Spleen (tissue), 11 donors: ENCODE measurements around the gene CDCA8. TPM values are rescaled to one million over a fixed set of nuclear protein-coding genes. Genes with fewer than 3 reads are reported as not detected.
A peak's percentile ranks its signal among the peaks of the same experiment; 100 is the strongest.
"Not testable (repeated sequence)": the region's sequence is repeated elsewhere in the genome, so short reads cannot be mapped to it uniquely, and the experiment has no call there.

Experiments
- DNase-seq: peaks from one replicate; pipeline ENCODE4 v3.0.0-alpha.2; 2020
- H3K27ac ChIP-seq, 8 donors: fragments of 200-600 bp; sonication (generic) in 7 of 8; 1 replicate in 4 of 8; 2 replicates in 4 of 8; pipeline versions ENCODE4 v1.5.0 to v1.8.0; 2016 to 2021; ENCODE audit warnings: inconsistent platforms in 4 of 8, mild to moderate bottlenecking in 4 of 8, moderate library complexity in 1 of 8
- H3K27me3 ChIP-seq, 7 donors: fragments of 200-600 bp; sonication (generic) in 6 of 7; replicated peaks in 1 of 7; 1 replicate in 4 of 7; 2 replicates in 3 of 7; pipeline versions ENCODE4 v1.5.0 to v1.8.0; 2016 to 2021; ENCODE audit warnings: inconsistent platforms in 3 of 7, mild to moderate bottlenecking in 1 of 7
- H3K36me3 ChIP-seq, 6 donors: fragments of 200-600 bp; sonication (generic) in 5 of 6; 1 replicate in 4 of 6; 2 replicates in 2 of 6; pipeline versions ENCODE4 v1.5.0 to v1.8.0; 2016 to 2021; ENCODE audit warnings: inconsistent platforms in 2 of 6
- H3K4me1 ChIP-seq, 6 donors: fragments of 200-600 bp; sonication (generic) in 5 of 6; 1 replicate in 3 of 6; 2 replicates in 3 of 6; pipeline versions ENCODE4 v1.5.0 to v1.8.0; 2016 to 2021; ENCODE audit warnings: inconsistent platforms in 3 of 6
- H3K4me3 ChIP-seq, 8 donors: fragments of 200-600 bp; sonication (generic) in 7 of 8; 1 replicate in 4 of 8; 2 replicates in 4 of 8; pipeline versions ENCODE4 v1.5.0 to v1.8.0; 2016 to 2021; ENCODE audit warnings: inconsistent platforms in 4 of 8, mild to moderate bottlenecking in 4 of 8, moderate library complexity in 2 of 8
- H3K9me3 ChIP-seq, 8 donors: fragments of 200-600 bp; sonication (generic) in 7 of 8; 1 replicate in 4 of 8; 2 replicates in 4 of 8; pipeline versions ENCODE4 v1.5.0 to v1.8.0; 2016 to 2021; ENCODE audit warnings: inconsistent platforms in 4 of 8
- CTCF ChIP-seq, 11 experiments: fragments of 200-600 bp in 7 of 11; fragments of 450-650 bp in 4 of 11; sonication (generic) in 4 of 11; IDR thresholded peaks in 8 of 11; conservative IDR thresholded peaks in 3 of 11; 1 replicate in 7 of 11; 2 replicates in 4 of 11; pipeline versions ENCODE4 v1.4.0 to v1.8.0; 2016 to 2021; ENCODE audit warnings: antibody characterized with exemption in 11 of 11, inconsistent platforms in 4 of 11, mild to moderate bottlenecking in 1 of 11
- POLR2A ChIP-seq, 3 donors: fragments of 450-650 bp; IDR thresholded peaks; one replicate each; pipeline ENCODE4 v1.5.1; 2017; ENCODE audit warnings: antibody characterized with exemption in 3 of 3, mild to moderate bottlenecking in 1 of 3
- POLR2AphosphoS5 ChIP-seq, 3 donors: sonication (generic); formaldehyde crosslinking; IDR thresholded peaks; one replicate each; pipeline ENCODE4 v1.5.1; 2017; ENCODE audit warnings: antibody characterized with exemption in 3 of 3
- WGBS, 5 donors: extraction: QIAGEN DNeasy Blood & Tissue Kit in 3 of 5; methylation state at CpG; one replicate each; pipeline versions ENCODE4 v1.1.5 to v1.1.7; 2013 to 2018; 5-methylcytosine and 5-hydroxymethylcytosine counted together
- intact Hi-C: fragments of 100-400 bp; cut with DNase I; formaldehyde crosslinking; loops from one replicate; pipeline ENCODE4 v1.15.0; 2023; ENCODE audit warnings: low total_unique reads
- polyA plus RNA-seq, 3 donors: library from polyadenylated mRNA; stranded (reverse); fragments of 200-250 nt; gene quantifications; one replicate each; pipeline ENCODE4 v1.2.1, GENCODE V29; 2013
- total RNA-seq, 7 donors: library from RNA; depleted of rRNA in 3 of 7; stranded (reverse); fragments of >200 nt in 3 of 7; fragmentation: NEBNext Ultra II Directional in 4 of 7; extraction: Animal tissue kit (Norgen Biotek cat#: 25700) in 4 of 7; gene quantifications; one replicate each; pipeline versions ENCODE4 v1.1.0 to v1.2.1, GENCODE V29; 2016 to 2021
- donor health status: healthy with polysubstance abuse.
- donor health status: DM: no; HTN: no; CAD: no; lungs with moderate emphysema.
- donor health status: DM: no; HTN: no; CAD: no.
- donor health status: Bipolar disorder and iron deficiency.
- donor health status: healthy.
- donor health status: DM: no; HTN: no; CAD: no.
- donor health status: DM: yes; HTN: yes; CAD: no.

Gene CDCA8
- total and polyA plus RNA-seq, 10 donors, result 1.2 to 8.2 (median 4.1) TPM

GRCh38 chr1:37677808-37678207 is 14.5 kb upstream of the CDCA8 start:
- Histone ChIP-seq H3K36me3 (peaks cover 0 to 27% (median 10%) of the 10 kb centered on the region in 6 donors), H3K9me3 (no peaks in the 10 kb centered on the region), H3K4me3 (no peak overlapping the region), H3K4me1 (peaks cover 0 to 36% (median 6%) of the 10 kb centered on the region in 6 donors), H3K27ac (no peak overlapping the region), H3K27me3 (peaks cover 0 to 2% (median 0%) of the 10 kb centered on the region in 7 donors)
- 82 to 85% (median 84%) methylated on average over 3 to 5 of the region's 5 CpGs for WGBS, 5 donors
- no peak for DNase-seq
- no peak for TF ChIP-seq POLR2A (IDR thresholded peaks at IDR 0.05)
- no peak for TF ChIP-seq CTCF (IDR thresholded peaks at IDR 0.05 in 8 of 11, conservative IDR thresholded peaks at IDR 0.05 in 3 of 11)
- no peak for TF ChIP-seq POLR2AphosphoS5 (IDR thresholded peaks at IDR 0.05)
- intact Hi-C loops, result no loop called here

DNA sequence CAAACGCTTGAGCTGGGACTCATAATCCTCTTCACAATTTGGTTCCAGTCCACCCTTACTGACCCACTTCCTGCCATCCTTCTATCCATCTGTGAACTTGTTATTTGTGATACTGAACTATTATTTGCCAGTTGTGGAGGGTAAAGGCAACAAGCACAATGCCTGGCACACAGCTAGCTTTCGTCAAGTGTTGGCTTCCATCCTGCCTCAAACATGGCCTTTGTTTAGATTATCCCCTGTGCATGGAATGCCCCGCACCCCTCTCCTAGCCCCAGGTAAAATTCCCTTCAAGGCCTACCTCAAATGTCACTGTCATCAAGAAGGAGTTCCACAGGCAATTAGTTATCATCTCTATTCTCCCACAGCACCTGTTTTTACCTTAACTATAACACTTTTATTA is 11.4 kb upstream of the CDCA8 start:
- Histone ChIP-seq H3K4me3 (no peak overlapping the region), H3K27me3 (no peaks in the 10 kb centered on the region), H3K36me3 (peaks cover 0 to 58% (median 42%) of the 10 kb centered on the region in 6 donors), H3K9me3 (no peaks in the 10 kb centered on the region), H3K27ac (no peak overlapping the region), H3K4me1 (peaks cover 0 to 16% (median 6%) of the 10 kb centered on the region in 6 donors)
- intact Hi-C loops, result no loop called here
- WGBS, 5 donors, result 86 to 98% (median 94%) methylated on average over 3 of the region's 3 CpGs
- TF ChIP-seq CTCF (IDR thresholded peaks at IDR 0.05 in 8 of 11, conservative IDR thresholded peaks at IDR 0.05 in 3 of 11) (no peak), POLR2A (IDR thresholded peaks at IDR 0.05) (no peak), POLR2AphosphoS5 (IDR thresholded peaks at IDR 0.05) (no peak)
- DNase-seq, result no peak

- H3K27ac ChIP-seq, result no peak overlapping the region
- TF ChIP-seq POLR2AphosphoS5 (IDR thresholded peaks at IDR 0.05) (no peak), CTCF (IDR thresholded peaks at IDR 0.05 in 8 of 11, conservative IDR thresholded peaks at IDR 0.05 in 3 of 11) (peak; percentile 75 to 92 (median 84))
These were observed 9.9 kb upstream of the CDCA8 start for GRCh38 chr1:37682334-37682987.

GRCh38 chr1:37684182-37684581 is 8.1 kb upstream of the CDCA8 start:
- DNase-seq, H3K27me3 ChIP-seq, intact Hi-C loops, H3K9me3 ChIP-seq, H3K27ac ChIP-seq, H3K4me3 ChIP-seq: not testable (repeated sequence)
- peaks cover 0 to 85% (median 54%) of the 10 kb centered on the region in 6 donors for H3K36me3 ChIP-seq
- peaks cover 8 to 26% (median 16%) of the 10 kb centered on the region in 6 donors for H3K4me1 ChIP-seq
- WGBS, 5 donors, result 90 to 95% (median 91%) methylated on average over 9 of the region's 9 CpGs

More at GRCh38 chr1:37682334-37682987, 9.9 kb upstream of the CDCA8 start:
- Histone ChIP-seq H3K36me3 (peaks cover 0 to 74% (median 51%) of the 10 kb centered on the region in 6 donors), H3K4me1 (peaks cover 0 to 9% (median 3%) of the 10 kb centered on the region in 6 donors), H3K4me3 (no peak overlapping the region), H3K9me3 (no peaks in the 10 kb centered on the region), H3K27me3 (no peaks in the 10 kb centered on the region)
- peak; percentile 84 for DNase-seq
- intact Hi-C loops, result loop anchor here (2.0 kb wide), 1 partner anchor 78 kb away; no protein-coding TSS in a partner anchor
- 67 to 79% (median 74%) methylated on average over 5 of the region's 5 CpGs for WGBS, 5 donors
